ENCODE results near the gene GPR65.

Gene GPR65

GRCh38 chr14:88044444-88044758 lies 39.5 kb downstream of the GPR65 start:
- H3K4me3 ChIP-seq (ENCODE audit: low read depth, low read length) = no peak overlapping the region
- TF ChIP-seq POLR2A (IDR thresholded peaks at IDR 0.05; ENCODE audit: extremely low read depth, insufficient read length) = no peak
- TF ChIP-seq MYC (IDR thresholded peaks at IDR 0.05; ENCODE audit: low read depth, low read length) = no peak
- no peak for TF ChIP-seq MAX (IDR thresholded peaks at IDR 0.05; ENCODE audit: low read depth, low read length)
- TF ChIP-seq CTCF (IDR thresholded peaks at IDR 0.05; ENCODE audit: low read depth, low read length) = no peak
- DNase-seq (ENCODE audit: low read depth) = no peak

GRCh38 chr14:88044776-88045446 lies 40.0 kb downstream of the GPR65 start:
- no peak overlapping the region for H3K4me3 ChIP-seq (ENCODE audit: low read depth, low read length)
- TF ChIP-seq MYC (IDR thresholded peaks at IDR 0.05; ENCODE audit: low read depth, low read length) = no peak
- TF ChIP-seq CTCF (IDR thresholded peaks at IDR 0.05; ENCODE audit: low read depth, low read length) = no peak
- no peak for TF ChIP-seq MAX (IDR thresholded peaks at IDR 0.05; ENCODE audit: low read depth, low read length)
- no peak for TF ChIP-seq POLR2A (IDR thresholded peaks at IDR 0.05; ENCODE audit: extremely low read depth, insufficient read length)
- no peak for DNase-seq (ENCODE audit: low read depth)

GRCh38 chr14:88045705-88046104 lies 40.8 kb downstream of the GPR65 start:
- no peak overlapping the region for H3K4me3 ChIP-seq (ENCODE audit: low read depth, low read length)
- TF ChIP-seq MYC (IDR thresholded peaks at IDR 0.05; ENCODE audit: low read depth, low read length) = no peak
- no peak for TF ChIP-seq MAX (IDR thresholded peaks at IDR 0.05; ENCODE audit: low read depth, low read length)
- TF ChIP-seq CTCF (IDR thresholded peaks at IDR 0.05; ENCODE audit: low read depth, low read length) = no peak
- no peak for TF ChIP-seq POLR2A (IDR thresholded peaks at IDR 0.05; ENCODE audit: extremely low read depth, insufficient read length)
- no peak for DNase-seq (ENCODE audit: low read depth)

- H3K4me3 ChIP-seq (ENCODE audit: low read depth, low read length) = no peak overlapping the region
- DNase-seq (ENCODE audit: low read depth) = no peak
- no peak for TF ChIP-seq MYC (IDR thresholded peaks at IDR 0.05; ENCODE audit: low read depth, low read length)
- TF ChIP-seq CTCF (IDR thresholded peaks at IDR 0.05; ENCODE audit: low read depth, low read length) = no peak
- no peak for TF ChIP-seq MAX (IDR thresholded peaks at IDR 0.05; ENCODE audit: low read depth, low read length)
- TF ChIP-seq POLR2A (IDR thresholded peaks at IDR 0.05; ENCODE audit: extremely low read depth, insufficient read length) = no peak
Observed at GRCh38 chr14:88048351-88048750, 43.4 kb downstream of the GPR65 start.

- no peak overlapping the region for H3K4me3 ChIP-seq (ENCODE audit: low read depth, low read length)
- no peak for DNase-seq (ENCODE audit: low read depth)
- no peak for TF ChIP-seq MYC (IDR thresholded peaks at IDR 0.05; ENCODE audit: low read depth, low read length)
- no peak for TF ChIP-seq CTCF (IDR thresholded peaks at IDR 0.05; ENCODE audit: low read depth, low read length)
- no peak for TF ChIP-seq MAX (IDR thresholded peaks at IDR 0.05; ENCODE audit: low read depth, low read length)
- TF ChIP-seq POLR2A (IDR thresholded peaks at IDR 0.05; ENCODE audit: extremely low read depth, insufficient read length) = no peak
Observed at GRCh38 chr14:88049266-88049665, 44.3 kb downstream of the GPR65 start.

Measured in NB4 (cell line).